NB4 (cell line): ENCODE data around the gene ASCC3.

Experiments used
- DNase-seq: peaks from one replicate; pipeline ENCODE4 v3.0.0; 2010; ENCODE audit warnings: low read depth
- H3K4me3 ChIP-seq: one replicate; pipeline ENCODE4 v1.5.1; 2011; ENCODE audit warnings: mild to moderate bottlenecking, low read depth, low read length, moderate library complexity
- CTCF ChIP-seq: IDR thresholded peaks from one replicate; pipeline ENCODE4 v1.5.1; 2012; ENCODE audit warnings: low read depth, low read length
- MAX ChIP-seq: IDR thresholded peaks from 2 replicates; pipeline ENCODE4 v1.6.1; 2011; ENCODE audit warnings: low read depth, low read length
- MYC ChIP-seq: IDR thresholded peaks from 2 replicates; pipeline ENCODE4 v1.6.1; 2011; ENCODE audit warnings: low read depth, low read length
- POLR2A ChIP-seq: IDR thresholded peaks from 2 replicates; pipeline ENCODE4 v1.6.1; 2011; ENCODE audit warnings: mild to moderate bottlenecking; ENCODE audit not compliant: insufficient read length; ENCODE audit errors: extremely low read depth

Gene ASCC3

GRCh38 chr6:100517633-100518032 lies 363.5 kb downstream of the ASCC3 start:
- no peak for DNase-seq
- no peak for TF ChIP-seq POLR2A
- no peak for TF ChIP-seq MAX
- TF ChIP-seq CTCF = no peak
- no peak for TF ChIP-seq MYC
- H3K4me3 ChIP-seq = no peak overlapping the region

- no peak overlapping the region for H3K4me3 ChIP-seq
- no peak for DNase-seq
- TF ChIP-seq CTCF (no peak), MYC (no peak), POLR2A (no peak), MAX (no peak)
Observed at GRCh38 chr6:100517106-100517505, 364.0 kb downstream of the ASCC3 start.

GRCh38 chr6:100514660-100515059 lies 366.5 kb downstream of the ASCC3 start:
- no peak for DNase-seq
- no peak overlapping the region for H3K4me3 ChIP-seq
- TF ChIP-seq POLR2A (no peak), CTCF (no peak), MYC (no peak), MAX (no peak)

GRCh38 chr6:100512203-100512862 lies 368.8 kb downstream of the ASCC3 start:
- DNase-seq = no peak
- TF ChIP-seq CTCF (no peak), POLR2A (no peak), MAX (no peak), MYC (no peak)
- no peak overlapping the region for H3K4me3 ChIP-seq

GRCh38 chr6:100509101-100509500 lies 372.0 kb downstream of the ASCC3 start:
- no peak for DNase-seq
- no peak for TF ChIP-seq MYC
- no peak overlapping the region for H3K4me3 ChIP-seq

- no peak for TF ChIP-seq MYC
- TF ChIP-seq POLR2A = no peak
- no peak for TF ChIP-seq CTCF
- no peak overlapping the region for H3K4me3 ChIP-seq
- no peak for DNase-seq
Observed at GRCh38 chr6:100506651-100507050, 374.5 kb downstream of the ASCC3 start.
